ENCODE results near the gene STK11. TPM values are rescaled to one million over a fixed set of nuclear protein-coding genes. Genes with fewer than 3 reads are reported as not detected.

The STK11 gene
- total and polyA plus RNA-seq, 2 donors (not counting 3 experiments of a cell fraction or from before 2014, with no cell fraction given): 39.4 to 75.4 TPM

- no peak for DNase-seq (ENCODE audit: low read depth, low spot score)
- Histone ChIP-seq H4K20me1 (replicated peaks; ENCODE audit: control insufficient read depth, extremely low read depth, insufficient read depth, low read length) (no peaks in the 10 kb centered on the region), H3K9me1 (replicated peaks; ENCODE audit: control insufficient read depth, extremely low read depth, insufficient read depth, low read length) (no peaks in the 10 kb centered on the region), H3K27ac (ENCODE audit: insufficient read depth, low read depth, low read length) (no peak overlapping the region), H3K27me3 (ENCODE audit: control insufficient read depth in 2 of 2, insufficient read depth in 2 of 2, low read length in 2 of 2) (no peaks in the 10 kb centered on the region), H3K9ac (replicated peaks; ENCODE audit: extremely low read depth, insufficient read depth, low read length) (no peak overlapping the region), H3K79me2 (ENCODE audit: control insufficient read depth, insufficient read depth, low read length) (peaks cover 37% of the 10 kb centered on the region), H3K9me3 (replicated peaks; ENCODE audit: control insufficient read depth, insufficient read depth, low read length) (no peaks in the 10 kb centered on the region), H2AFZ (ENCODE audit: low read depth, low read length) (no peak overlapping the region), H3K4me3 (replicated peaks in 1 of 3; ENCODE audit: insufficient read depth in 1 of 3, low read depth in 1 of 3, low read length in 3 of 3) (no peak overlapping the region), H3K4me2 (ENCODE audit: insufficient read depth, low read length) (no peak overlapping the region), H3K4me1 (ENCODE audit: control insufficient read depth, extremely low read depth, insufficient read depth, low read length) (peaks cover 58% of the 10 kb centered on the region), H3K36me3 (ENCODE audit: control insufficient read depth in 2 of 2, extremely low read depth in 1 of 2, insufficient read depth in 2 of 2, low read length in 2 of 2) (peaks cover 29 to 34% of the 10 kb centered on the region in 2 experiments)
- ChIA-PET CTCF (interaction anchor here (7.8 kb wide), 1 partner anchor 14 kb away, joined by 63 read pairs; no protein-coding TSS in a partner anchor), POLR2A (interaction anchor here (0.6 to 3.4 kb wide), 2 partner anchors 8 to 11 kb away, joined by 5 to 19 read pairs; partner anchors contain the start of gene CIRBP)
- no peak for FAIRE-seq
- intact Hi-C loops (cut with micrococcal nuclease) (no loop called here), dilution Hi-C loops (cut with MboI; ENCODE audit: extremely low pct_ligation_motif_present, low sequenced_read_pairs) (no loop called here)
- BruUV-seq (replicated peaks): no TSS peak
- no peak for TF ChIP-seq POLR2A (IDR thresholded peaks at IDR 0.05; ENCODE audit: low read depth, low read length)
- no peak for TF ChIP-seq EZH2 (IDR thresholded peaks at IDR 0.05; ENCODE audit: borderline replicate concordance, low read depth, low read length, severe bottlenecking)
- TF ChIP-seq FOS (IDR thresholded peaks at IDR 0.05; ENCODE audit: borderline replicate concordance, insufficient read depth, low read length): no peak
- no peak for TF ChIP-seq MAX (IDR thresholded peaks at IDR 0.05; ENCODE audit: insufficient read depth, insufficient read length)
- TF ChIP-seq POLR2AphosphoS5 (IDR thresholded peaks at IDR 0.05; ENCODE audit: insufficient read depth, low read depth, low read length): no peak
- TF ChIP-seq GATA2 (IDR thresholded peaks at IDR 0.05; ENCODE audit: insufficient read depth, insufficient read length, low read depth, low read length): no peak
- TF ChIP-seq MYC (IDR thresholded peaks at IDR 0.05; ENCODE audit: low read depth, low read length): no peak
- no peak for TF ChIP-seq JUN (IDR thresholded peaks at IDR 0.05; ENCODE audit: borderline replicate concordance, insufficient read depth, insufficient read length, low read depth)
- no peak for TF ChIP-seq CTCF (IDR thresholded peaks at IDR 0.05; ENCODE audit: extremely low read depth in 1 of 2, insufficient read depth in 1 of 2, low read depth in 1 of 2, low read length in 2 of 2)
Measured at GRCh38 chr19:1258163-1258492, 52.5 kb downstream of the STK11 start.
